ENCODE data around the gene DDX39B.
A peak's percentile ranks its signal among the peaks of the same experiment; 100 is the strongest.
"Not testable (repeated sequence)": the region's sequence is repeated elsewhere in the genome, so short reads cannot be mapped to it uniquely, and the experiment has no call there.

The DDX39B gene

GRCh38 chr6:31528821-31529328 is 12.9 kb downstream of the DDX39B start, which contains the start of gene MCCD1:
Gene MCCD1 (plus strand): TSS chr6:31528962. CDS start chr6:31529015, 53 bp downstream.
- no peak for DNase-seq (ENCODE audit: low read depth)

GRCh38 chr6:31528307-31528777 is 13.5 kb downstream of the DDX39B start:
- no peak for DNase-seq (ENCODE audit: low read depth)

GRCh38 chr6:31525932-31526591 is 15.7 kb downstream of the DDX39B start:
- DNase-seq (ENCODE audit: low read depth): no peak

- DNase-seq (ENCODE audit: low read depth): no peak
These were observed 16.3 kb downstream of the DDX39B start for GRCh38 chr6:31525553-31525931.

GRCh38 chr6:31521835-31522234 is 20.0 kb downstream of the DDX39B start:
- no peak for DNase-seq (ENCODE audit: low read depth)

- DNase-seq (ENCODE audit: low read depth): no peak
These were observed 28.2 kb downstream of the DDX39B start for GRCh38 chr6:31513456-31514165.

GRCh38 chr6:31510007-31510406 is 31.8 kb downstream of the DDX39B start:
- DNase-seq (ENCODE audit: low read depth): no peak

- not testable (repeated sequence) for DNase-seq (ENCODE audit: low read depth)
These were observed 32.8 kb downstream of the DDX39B start for GRCh38 chr6:31509036-31509435.

- no peak for DNase-seq (ENCODE audit: low read depth)
These were observed 39.2 kb downstream of the DDX39B start for GRCh38 chr6:31502586-31502985.

- DNase-seq (ENCODE audit: low read depth): not testable (repeated sequence)
These were observed 42.2 kb downstream of the DDX39B start for GRCh38 chr6:31499648-31500047.

- no peak for DNase-seq (ENCODE audit: low read depth)
These were observed 43.1 kb downstream of the DDX39B start for GRCh38 chr6:31498748-31499147.

- peak; percentile 72 for DNase-seq (ENCODE audit: low read depth)
These were observed 44.0 kb downstream of the DDX39B start, which contains the start of gene MICB for GRCh38 chr6:31497531-31498476. Gene MICB (plus strand): TSS chr6:31498145. CDS start chr6:31498194, 49 bp downstream.

- DNase-seq (ENCODE audit: low read depth): not testable (repeated sequence)
These were observed 45.0 kb downstream of the DDX39B start for GRCh38 chr6:31496826-31497225.

GRCh38 chr6:31495580-31495979 is 46.2 kb downstream of the DDX39B start:
- no peak for DNase-seq (ENCODE audit: low read depth)

- peak; percentile 54 for DNase-seq (ENCODE audit: low read depth)
These were observed 47.7 kb downstream of the DDX39B start for GRCh38 chr6:31493875-31494694.

GRCh38 chr6:31493550-31493874 is 48.3 kb downstream of the DDX39B start:
- DNase-seq (ENCODE audit: low read depth): not testable (repeated sequence)

GRCh38 chr6:31490115-31490873 is 51.5 kb downstream of the DDX39B start:
- DNase-seq (ENCODE audit: low read depth): no peak

GRCh38 chr6:31489086-31489485 is 52.7 kb downstream of the DDX39B start:
- no peak for DNase-seq (ENCODE audit: low read depth)

- not testable (repeated sequence) for DNase-seq (ENCODE audit: low read depth)
These were observed 54.1 kb downstream of the DDX39B start for GRCh38 chr6:31487674-31488073.

GRCh38 chr6:31486065-31486837 is 55.6 kb downstream of the DDX39B start:
- not testable (repeated sequence) for DNase-seq (ENCODE audit: low read depth)
